ENCODE data around the gene ASZ1. TPM values are rescaled to one million over a fixed set of nuclear protein-coding genes. Genes with fewer than 3 reads are reported as not detected.

ASZ1 gene
- total RNA-seq, 1 experiment from 2014 or later: not detected

GRCh38 chr7:117386110-117386706 is 41.1 kb downstream of the ASZ1 start:
- WGBS (ENCODE audit: extremely low coverage, insufficient read length, low lambda C conversion rate): no CpG with 5 or more reads among the region's 1 CpG
- Histone ChIP-seq H3K27me3 (ENCODE audit: insufficient read depth, low read length) (no peaks in the 10 kb centered on the region), H2BK20ac (ENCODE audit: low read depth, low read length, poor library complexity, severe bottlenecking) (no peak overlapping the region)

More at GRCh38 chr7:117386110-117386706, 41.1 kb downstream of the ASZ1 start:
- no peak overlapping the region for H3K4me3 Mint-ChIP-seq
- no peak overlapping the region for H2BK5ac ChIP-seq (ENCODE audit: insufficient read length, low read length)
- H3K18ac ChIP-seq (ENCODE audit: insufficient read length, low read depth, low read length): no peak overlapping the region
- H3K4me1 Mint-ChIP-seq: no peaks in the 10 kb centered on the region
- no peak overlapping the region for H3K9ac ChIP-seq (ENCODE audit: extremely low read depth, insufficient read length, low read length)
- H3K27ac Mint-ChIP-seq: no peak overlapping the region
- peaks cover 0 to 10% (median 0%) of the 10 kb centered on the region in 3 experiments; a peak in 1 of 7 replicates for H3K36me3 Mint-ChIP-seq (ENCODE audit: insufficient read depth in 1 of 3, low read depth in 3 of 3)
- H3K4ac ChIP-seq (ENCODE audit: low read depth, low read length): no peak overlapping the region
- H2AK5ac ChIP-seq (ENCODE audit: insufficient read length, low read length): no peak overlapping the region
- no peak overlapping the region for H3K56ac ChIP-seq (ENCODE audit: insufficient read length, low read depth, low read length)
- H3K79me2 ChIP-seq (ENCODE audit: insufficient read depth, low read length): no peaks in the 10 kb centered on the region
- no peaks in the 10 kb centered on the region for H3K9me3 ChIP-seq (ENCODE audit: control insufficient read depth, low read depth, low read length)
- no peak overlapping the region for H3K14ac ChIP-seq (ENCODE audit: insufficient read depth, low read length)
- DNase-seq: no peak
- no peaks in the 10 kb centered on the region for H3K79me1 ChIP-seq (ENCODE audit: insufficient read depth, low read depth, low read length, poor library complexity, severe bottlenecking)
- H3K23me2 ChIP-seq (ENCODE audit: insufficient read length, low read depth, low read length, poor library complexity, severe bottlenecking): no peaks in the 10 kb centered on the region
- H3K4me2 ChIP-seq (ENCODE audit: insufficient read depth, insufficient read length, low read length): no peak overlapping the region
- peaks cover 8 to 12% of the 10 kb centered on the region in 2 experiments for H3K9me3 Mint-ChIP-seq
- TF ChIP-seq CTCF (conservative IDR thresholded peaks at IDR 0.05): no peak
- H3K23ac ChIP-seq (ENCODE audit: insufficient read length, low read depth, low read length): no peak overlapping the region
- H3K4me1 ChIP-seq (ENCODE audit: insufficient read depth, low read length): no peaks in the 10 kb centered on the region
- no peak overlapping the region for H2AFZ ChIP-seq (ENCODE audit: low read length)
- H2BK12ac ChIP-seq (ENCODE audit: insufficient read length, low read depth, low read length): no peak overlapping the region
- H3K27me3 Mint-ChIP-seq (ENCODE audit: low read depth): no peaks in the 10 kb centered on the region; the same call in 1 of the 2 replicates
- no peaks in the 10 kb centered on the region for H4K20me1 ChIP-seq (ENCODE audit: control insufficient read depth, insufficient read depth, insufficient read length)
- no peak overlapping the region for H4K91ac ChIP-seq (ENCODE audit: insufficient read length, low read depth, low read length)
- H4K8ac ChIP-seq (replicated peaks; ENCODE audit: insufficient read length, low read depth, low read length): no peak overlapping the region
- no peak overlapping the region for H3T11ph ChIP-seq (ENCODE audit: low read length)
- no peak overlapping the region for H3K27ac ChIP-seq (ENCODE audit: insufficient read length, low read depth, low read length)
- no peak overlapping the region for H4K5ac ChIP-seq (ENCODE audit: insufficient read length, low read depth, low read length)
- H2BK120ac ChIP-seq (ENCODE audit: low read depth, low read length, poor library complexity, severe bottlenecking): no peak overlapping the region
- no peak overlapping the region for H2BK15ac ChIP-seq (ENCODE audit: low read depth, low read length)
